ENCODE results near the gene GRHL1. TPM values are rescaled to one million over a fixed set of nuclear protein-coding genes. Genes with fewer than 3 reads are reported as not detected.

The GRHL1 gene
- total RNA-seq, 1 experiment from 2014 or later = 10.3 TPM

- peak overlapping the region; percentile 89 for H2AFZ ChIP-seq (ENCODE audit: low read length)
- no TSS peak for BruUV-seq (replicated peaks)
- H3K27ac ChIP-seq (ENCODE audit: low read length) = no peak overlapping the region
- no peaks in the 10 kb centered on the region for H3K9me2 ChIP-seq (replicated peaks; ENCODE audit: low read length)
- peak; percentile 31 for ATAC-seq
- H3K9ac ChIP-seq (ENCODE audit: low read length) = peak overlapping the region; percentile 52; the same call in 1 of the 2 replicates
- ChIA-PET POLR2A (ENCODE audit: unreplicated experiment) (interaction anchor here (0.6 kb wide), 1 partner anchor 118 kb away, joined by 6 read pairs; no protein-coding TSS in a partner anchor), CTCF (no interaction called here)
- peak overlapping the region; percentile 87 for H3K4me2 ChIP-seq (ENCODE audit: low read length)
- no peaks in the 10 kb centered on the region for H4K20me1 ChIP-seq (ENCODE audit: low read length)
- H3K79me2 ChIP-seq (ENCODE audit: low read length) = peaks cover 34% of the 10 kb centered on the region
- peaks cover 25% of the 10 kb centered on the region for H3K4me1 ChIP-seq (ENCODE audit: insufficient read depth, low read length)
- DNase-seq = peak; percentile 31
- H3F3A ChIP-seq (ENCODE audit: low read length, unreplicated experiment) = no peaks in the 10 kb centered on the region
- no peaks in the 10 kb centered on the region for H3K27me3 ChIP-seq (ENCODE audit: low read length)
- intact Hi-C loops (cut with micrococcal nuclease) = loop anchor here (5.0 to 10.0 kb wide), 3 partner anchors 53 to 148 kb away; partner anchors contain the start of gene TAF1B
- TF ChIP-seq CTCF (conservative IDR thresholded peaks at IDR 0.05; ENCODE audit: low read depth, low read length) = 0 out of 2 replicates have a peak, but pooled peaks have one; percentile 18
- TF ChIP-seq EZH2 (IDR thresholded peaks at IDR 0.05; ENCODE audit: low read length, unreplicated experiment) = no peak
- peak overlapping the region; percentile 76 for H3K4me3 ChIP-seq (ENCODE audit: low read length)
- H3K9me3 ChIP-seq (ENCODE audit: low read length) = no peaks in the 10 kb centered on the region
- 0 out of 2 replicates have a peak, but pooled peaks cover 2% of the 10 kb centered on the region for H3K36me3 ChIP-seq (ENCODE audit: low read depth, low read length)
Measured at GRCh38 chr2:9950521-9951271, 797 bp upstream of the GRHL1 start.

DNA sequence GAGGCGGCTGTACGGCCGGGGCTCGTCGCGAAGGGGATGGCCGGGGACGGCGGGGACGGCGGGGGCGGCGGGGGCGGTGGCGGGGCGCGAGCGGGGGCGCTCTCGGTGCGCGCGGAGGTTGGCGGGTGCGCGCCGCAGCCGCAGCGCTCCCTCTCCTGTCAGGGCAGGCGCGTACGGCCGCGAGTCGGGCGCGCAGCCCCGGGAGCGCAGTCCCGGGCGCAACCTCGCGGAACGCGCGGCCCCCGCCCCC, 296 bp upstream of the GRHL1 start:
- Histone ChIP-seq H3K79me2 (ENCODE audit: low read length) (peaks cover 37% of the 10 kb centered on the region), H3K27me3 (ENCODE audit: low read length) (no peaks in the 10 kb centered on the region), H3K36me3 (ENCODE audit: low read depth, low read length) (0 out of 2 replicates have a peak, but pooled peaks cover 2% of the 10 kb centered on the region), H3K9ac (ENCODE audit: low read length) (peak overlapping the region; percentile 52; the same call in 1 of the 2 replicates), H3K4me2 (ENCODE audit: low read length) (peak overlapping the region; percentile 87), H3K9me3 (ENCODE audit: low read length) (no peaks in the 10 kb centered on the region), H3K27ac (ENCODE audit: low read length) (no peak overlapping the region), H4K20me1 (ENCODE audit: low read length) (no peaks in the 10 kb centered on the region), H3K4me3 (ENCODE audit: low read length) (peak overlapping the region; percentile 76), H3K4me1 (ENCODE audit: insufficient read depth, low read length) (peaks cover 29% of the 10 kb centered on the region), H2AFZ (ENCODE audit: low read length) (peak overlapping the region; percentile 89; the same call in 1 of the 2 replicates), H3K9me2 (replicated peaks; ENCODE audit: low read length) (no peaks in the 10 kb centered on the region), H3F3A (ENCODE audit: low read length, unreplicated experiment) (no peaks in the 10 kb centered on the region)
- ATAC-seq (peak; percentile 70; the same call in 1 of the 2 replicates), DNase-seq (no peak)
- POLR2A ChIA-PET (ENCODE audit: unreplicated experiment) = no interaction called here
- TF ChIP-seq EZH2phosphoT487 (IDR thresholded peaks at IDR 0.05; ENCODE audit: borderline replicate concordance, low read length) = no peak
- no peak for TF ChIP-seq CTCF (conservative IDR thresholded peaks at IDR 0.05; ENCODE audit: low read depth, low read length)
- no peak for TF ChIP-seq EZH2 (IDR thresholded peaks at IDR 0.05; ENCODE audit: low read length, unreplicated experiment)
- CTCF ChIA-PET = no interaction called here
- intact Hi-C loops (cut with micrococcal nuclease) = loop anchor here (5.0 to 10.0 kb wide), 3 partner anchors 54 to 149 kb away; partner anchors contain the start of gene TAF1B
- BruUV-seq (replicated peaks) = no TSS peak

DNA sequence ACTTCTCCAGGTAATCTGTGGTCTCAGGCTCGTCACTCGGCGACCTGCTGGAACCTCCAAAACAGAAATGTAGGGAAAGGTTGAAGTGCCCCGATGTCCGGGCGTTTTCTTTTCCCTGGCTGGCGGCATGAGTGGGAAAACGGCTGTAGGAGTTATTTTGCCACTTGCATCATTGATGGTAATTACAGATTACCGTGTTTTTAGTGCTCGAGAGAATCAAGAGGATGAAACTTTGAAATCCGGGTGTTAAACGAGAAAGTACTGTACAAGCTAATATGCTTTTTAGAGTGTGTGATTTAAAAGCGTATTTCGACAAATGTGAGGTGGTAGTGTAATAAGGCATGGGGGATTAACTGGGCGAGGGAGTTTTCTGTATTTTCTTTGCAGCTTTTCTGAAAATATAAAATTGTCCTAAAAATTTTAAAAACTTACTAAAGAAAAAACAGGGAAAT, 819 bp downstream of the GRHL1 start:
- H3K79me2 ChIP-seq (ENCODE audit: low read length) = peaks cover 37% of the 10 kb centered on the region
- H3K27ac ChIP-seq (ENCODE audit: low read length) = no peak overlapping the region
- no peak for TF ChIP-seq EZH2phosphoT487 (IDR thresholded peaks at IDR 0.05; ENCODE audit: borderline replicate concordance, low read length)
- TF ChIP-seq EZH2 (IDR thresholded peaks at IDR 0.05; ENCODE audit: low read length, unreplicated experiment) = no peak
- no peak for TF ChIP-seq CTCF (conservative IDR thresholded peaks at IDR 0.05; ENCODE audit: low read depth, low read length)
- peak overlapping the region; percentile 59 for H2AFZ ChIP-seq (ENCODE audit: low read length)
- no TSS peak for BruUV-seq (replicated peaks)
- H4K20me1 ChIP-seq (ENCODE audit: low read length) = no peaks in the 10 kb centered on the region
- intact Hi-C loops (cut with micrococcal nuclease) = loop anchor here (5.0 to 10.0 kb wide), 3 partner anchors 55 to 150 kb away; partner anchors contain the start of gene TAF1B
- H3K27me3 ChIP-seq (ENCODE audit: low read length) = no peaks in the 10 kb centered on the region
- peaks cover 29% of the 10 kb centered on the region for H3K4me1 ChIP-seq (ENCODE audit: insufficient read depth, low read length)
- H3K4me2 ChIP-seq (ENCODE audit: low read length) = peak overlapping the region; percentile 85
- H3F3A ChIP-seq (ENCODE audit: low read length, unreplicated experiment) = no peaks in the 10 kb centered on the region
- H3K9ac ChIP-seq (ENCODE audit: low read length) = peak overlapping the region; percentile 46; the same call in 1 of the 2 replicates
- POLR2A ChIA-PET (ENCODE audit: unreplicated experiment) = no interaction called here
- CTCF ChIA-PET = no interaction called here
- DNase-seq = no peak
- peak overlapping the region; percentile 73 for H3K4me3 ChIP-seq (ENCODE audit: low read length)
- H3K9me3 ChIP-seq (ENCODE audit: low read length) = no peaks in the 10 kb centered on the region
- 0 out of 2 replicates have a peak, but pooled peaks cover 2% of the 10 kb centered on the region for H3K36me3 ChIP-seq (ENCODE audit: low read depth, low read length)
- no peaks in the 10 kb centered on the region for H3K9me2 ChIP-seq (replicated peaks; ENCODE audit: low read length)
- no peak for ATAC-seq

All from PC-3 (cell line).